GM12874 (cell line): ENCODE data around the gene AKT1.

Experiments used
- CTCF ChIP-seq: IDR thresholded peaks from 2 replicates; pipeline ENCODE4 v1.5.1; 2011; ENCODE audit warnings: low read depth, mild to moderate bottlenecking, control low read depth, low read length, moderate library complexity; ENCODE audit not compliant: insufficient read depth

Gene AKT1

GRCh38 chr14:104749111-104749649 is 46.4 kb downstream of the AKT1 start:
- TF ChIP-seq CTCF = no peak

GRCh38 chr14:104747876-104748275 is 47.7 kb downstream of the AKT1 start:
- TF ChIP-seq CTCF = no peak

- TF ChIP-seq CTCF = no peak
Observed at GRCh38 chr14:104746934-104747481, 48.5 kb downstream of the AKT1 start.

GRCh38 chr14:104746071-104746545 is 49.4 kb downstream of the AKT1 start:
- TF ChIP-seq CTCF = no peak

- TF ChIP-seq CTCF = no peak
Observed at GRCh38 chr14:104745431-104745830, 50.1 kb downstream of the AKT1 start.

- no peak for TF ChIP-seq CTCF
Observed at GRCh38 chr14:104744484-104744883, 51.1 kb downstream of the AKT1 start.

GRCh38 chr14:104743461-104744380 is 51.8 kb downstream of the AKT1 start:
- no peak for TF ChIP-seq CTCF
